ENCODE results near the gene KCNQ1. TPM values are rescaled to one million over a fixed set of nuclear protein-coding genes. Genes with fewer than 3 reads are reported as not detected.

KCNQ1 gene
- total RNA-seq, 4 donors from 2014 or later = 5.6 to 46.8 (median 24.6) TPM

- no peak for TF ChIP-seq CTCF (IDR thresholded peaks at IDR 0.05)
- TF ChIP-seq POLR2AphosphoS5 (IDR thresholded peaks at IDR 0.05) = no peak
- no peak for TF ChIP-seq EP300 (IDR thresholded peaks at IDR 0.05; ENCODE audit: low read depth)
- no peak for TF ChIP-seq POLR2A (IDR thresholded peaks at IDR 0.05)
- Histone ChIP-seq H3K4me3 (no peak overlapping the region), H3K9me3 (no peaks in the 10 kb centered on the region), H3K27ac (no peak overlapping the region), H3K36me3 (no peaks in the 10 kb centered on the region), H3K4me1 (peaks cover 0 to 5% (median under 1%) of the 10 kb centered on the region in 4 donors), H3K27me3 (peaks cover 3% of the 10 kb centered on the region)
- DNase-seq = no peak
- in situ Hi-C loops (cut with MboI; ENCODE audit: low pct_ligation_motif_present in 1 of 4, low pct_unique_long_range_greater_than_20kb in 1 of 4, low sequenced_read_pairs in 3 of 4) = loop anchor here in 2 of 4 donors (10.0 to 25.0 kb wide), 3 partner anchors 93 to 463 kb away; partner anchors contain the start of gene CDKN1C (in 1 of the 2)
- WGBS, 2 donors (ENCODE audit: low coverage in 1 of 2) = 76% methylated on average over 11 of the region's 15 CpGs; no CpG with 5 or more reads in 1 of the 2 donors
- intact Hi-C loops (cut with DNase I; ENCODE audit: low total_unique reads) = no loop called here
Measured at GRCh38 chr11:2432171-2432621, 12.6 kb upstream of the KCNQ1 start.

- intact Hi-C loops (cut with DNase I; ENCODE audit: low total_unique reads) = no loop called here
- no peak for TF ChIP-seq POLR2A (IDR thresholded peaks at IDR 0.05)
- no peak for TF ChIP-seq POLR2AphosphoS5 (IDR thresholded peaks at IDR 0.05)
- TF ChIP-seq EP300 (IDR thresholded peaks at IDR 0.05; ENCODE audit: low read depth) = no peak
- no peak for TF ChIP-seq CTCF (IDR thresholded peaks at IDR 0.05)
Measured at GRCh38 chr11:2432628-2433071, 12.2 kb upstream of the KCNQ1 start.

GRCh38 chr11:2433106-2433925 lies 11.5 kb upstream of the KCNQ1 start:
- Histone ChIP-seq H3K4me3 (no peak overlapping the region), H3K36me3 (no peaks in the 10 kb centered on the region), H3K4me1 (no peaks in the 10 kb centered on the region), H3K27me3 (peaks cover 3% of the 10 kb centered on the region), H3K27ac (no peak overlapping the region), H3K9me3 (no peaks in the 10 kb centered on the region)
- in situ Hi-C loops (cut with MboI; ENCODE audit: low pct_ligation_motif_present in 1 of 4, low pct_unique_long_range_greater_than_20kb in 1 of 4, low sequenced_read_pairs in 3 of 4) (loop anchor here in 2 of 4 donors (10.0 to 25.0 kb wide), 3 partner anchors 91 to 461 kb away; partner anchors contain the start of gene CDKN1C (in 1 of the 2)), intact Hi-C loops (cut with DNase I; ENCODE audit: low total_unique reads) (no loop called here)
- TF ChIP-seq EP300 (IDR thresholded peaks at IDR 0.05; ENCODE audit: low read depth) (no peak), POLR2AphosphoS5 (IDR thresholded peaks at IDR 0.05) (no peak)
- no peak for DNase-seq
- WGBS, 2 donors (ENCODE audit: low coverage in 1 of 2) = 87% methylated on average over 14 of the region's 22 CpGs; no CpG with 5 or more reads in 1 of the 2 donors

More at GRCh38 chr11:2432628-2433071, 12.2 kb upstream of the KCNQ1 start:
- in situ Hi-C loops (cut with MboI; ENCODE audit: low pct_ligation_motif_present in 1 of 4, low pct_unique_long_range_greater_than_20kb in 1 of 4, low sequenced_read_pairs in 3 of 4) = loop anchor here in 2 of 4 donors (10.0 to 25.0 kb wide), 3 partner anchors 92 to 462 kb away; partner anchors contain the start of gene CDKN1C (in 1 of the 2)
- Histone ChIP-seq H3K36me3 (no peaks in the 10 kb centered on the region), H3K27me3 (peaks cover 3% of the 10 kb centered on the region), H3K27ac (no peak overlapping the region), H3K4me1 (peaks cover 0 to 2% (median 0%) of the 10 kb centered on the region in 4 donors), H3K9me3 (no peaks in the 10 kb centered on the region), H3K4me3 (no peak overlapping the region)
- no peak for DNase-seq
- WGBS, 2 donors (ENCODE audit: low coverage in 1 of 2) = 87% methylated on average over 9 of the region's 13 CpGs; no CpG with 5 or more reads in 1 of the 2 donors

- no peak overlapping the region for H3K27ac ChIP-seq
- DNase-seq = no peak
- no peaks in the 10 kb centered on the region for H3K9me3 ChIP-seq
- WGBS, 2 donors (ENCODE audit: low coverage in 1 of 2) = 83 to 87% methylated on average over 7 to 8 of the region's 8 CpGs
- peaks cover 3% of the 10 kb centered on the region for H3K27me3 ChIP-seq
- no peaks in the 10 kb centered on the region for H3K4me1 ChIP-seq
- H3K36me3 ChIP-seq = no peaks in the 10 kb centered on the region
- no peak for TF ChIP-seq POLR2AphosphoS5 (IDR thresholded peaks at IDR 0.05)
- TF ChIP-seq POLR2A (IDR thresholded peaks at IDR 0.05) = no peak
- no peak for TF ChIP-seq EP300 (IDR thresholded peaks at IDR 0.05; ENCODE audit: low read depth)
- no peak for TF ChIP-seq CTCF (IDR thresholded peaks at IDR 0.05)
- in situ Hi-C loops (cut with MboI; ENCODE audit: low pct_ligation_motif_present in 1 of 4, low pct_unique_long_range_greater_than_20kb in 1 of 4, low sequenced_read_pairs in 3 of 4) = loop anchor here in 2 of 4 donors (10.0 to 25.0 kb wide), 3 partner anchors 91 to 461 kb away; partner anchors contain the start of gene CDKN1C (in 1 of the 2)
- intact Hi-C loops (cut with DNase I; ENCODE audit: low total_unique reads) = no loop called here
- H3K4me3 ChIP-seq = no peak overlapping the region
Measured at GRCh38 chr11:2434008-2434407, 10.8 kb upstream of the KCNQ1 start.
